Right cardiac atrium (tissue), 5 donors: ENCODE data around the gene GFRAL. TPM values are rescaled to one million over a fixed set of nuclear protein-coding genes. Genes with fewer than 3 reads are reported as not detected.

Experiments used
- ATAC-seq, 2 donors: fragments of 200-7000 bp; cut with Tn5 transposase; one replicate each; pipeline versions ENCODE4 v1.8.0 to v1.9.1; 2020; ENCODE audit warnings: moderate library complexity in 2 of 2, mild to moderate bottlenecking in 1 of 2
- DNase-seq, 3 donors: peaks; one replicate each; pipeline ENCODE4 v3.0.0-alpha.2; 2020
- H3K27ac ChIP-seq: one replicate; pipeline ENCODE4 v1.5.1; 2013; ENCODE audit warnings: mild to moderate bottlenecking, low read length, control low read depth, moderate library complexity
- H3K27me3 ChIP-seq: one replicate; pipeline ENCODE4 v1.6.1; 2013; ENCODE audit not compliant: control insufficient read depth, insufficient read depth
- H3K4me1 ChIP-seq: one replicate; pipeline ENCODE4 v1.6.1; 2013; ENCODE audit warnings: low read length; ENCODE audit not compliant: control insufficient read depth, insufficient read depth
- H3K4me3 ChIP-seq: one replicate; pipeline ENCODE4 v1.5.1; 2013; ENCODE audit warnings: low read length, control low read depth
- H3K9me3 ChIP-seq: one replicate; pipeline ENCODE4 v1.6.1; 2013; ENCODE audit warnings: low read length; ENCODE audit not compliant: control insufficient read depth
- WGBS: extraction: QIAGEN DNeasy Blood & Tissue Kit; methylation state at CpG from one replicate; pipeline ENCODE4 v1.1.7; 2013; 5-methylcytosine and 5-hydroxymethylcytosine counted together
- intact Hi-C, 4 donors: fragments of 100-400 bp; cut with DNase I; formaldehyde crosslinking; loops; one replicate each; pipeline versions ENCODE4 v1.11.0 to v1.14.0; 2022 to 2023
- polyA plus RNA-seq: library from polyadenylated mRNA; stranded (reverse); fragments of 200-250 nt; gene quantifications from one replicate; pipeline ENCODE4 v1.2.3, GENCODE V29; 2013
- total RNA-seq, 4 donors: library from RNA; stranded (reverse); fragmentation: NEBNext Ultra II Directional; extraction: Animal tissue kit (Norgen Biotek cat#: 25700); gene quantifications; one replicate each; pipeline ENCODE4 v1.2.1, GENCODE V29; 2021
- donor health status: healthy with polysubstance abuse.
- donor health status: DM: no; HTN: yes; CAD: no.
- donor health status: DM: no; HTN: no; CAD: no.
- donor health status: DM: no; HTN: yes; CAD: no; lungs with severe emphysema.
- donor health status: DM: yes; HTN: yes; CAD: no.

GFRAL gene
- total and polyA plus RNA-seq, 5 donors, result not detected

DNA sequence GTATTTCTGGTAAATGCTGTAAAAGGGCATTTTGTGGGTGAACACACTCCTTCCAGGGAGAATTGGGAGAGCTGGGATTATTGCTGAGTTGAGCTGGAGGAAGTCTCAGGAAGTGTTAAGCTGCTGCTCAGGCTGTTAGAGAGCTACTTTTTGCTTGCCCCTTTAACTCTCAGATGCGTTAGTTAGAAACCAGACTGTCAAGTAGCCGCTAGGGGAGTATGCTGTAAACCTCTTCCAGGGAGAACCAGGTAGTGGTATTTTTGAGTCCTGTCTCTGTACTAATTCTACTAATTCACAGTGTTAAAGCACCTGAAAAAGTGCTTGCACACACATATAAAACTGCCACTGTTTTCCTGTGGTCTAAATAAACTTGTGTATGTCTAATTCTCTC, 6.6 kb upstream of the GFRAL start:
- WGBS, result 43% methylated on average over 2 of the region's 2 CpGs
- intact Hi-C loops, result no loop called here
- ATAC-seq (no peak), DNase-seq (no peak)
- no peaks in the 10 kb centered on the region for H3K4me1 ChIP-seq
- H3K4me3 ChIP-seq, result no peak overlapping the region
- no peak overlapping the region for H3K27ac ChIP-seq
- no peaks in the 10 kb centered on the region for H3K27me3 ChIP-seq
- H3K9me3 ChIP-seq, result no peaks in the 10 kb centered on the region

DNA sequence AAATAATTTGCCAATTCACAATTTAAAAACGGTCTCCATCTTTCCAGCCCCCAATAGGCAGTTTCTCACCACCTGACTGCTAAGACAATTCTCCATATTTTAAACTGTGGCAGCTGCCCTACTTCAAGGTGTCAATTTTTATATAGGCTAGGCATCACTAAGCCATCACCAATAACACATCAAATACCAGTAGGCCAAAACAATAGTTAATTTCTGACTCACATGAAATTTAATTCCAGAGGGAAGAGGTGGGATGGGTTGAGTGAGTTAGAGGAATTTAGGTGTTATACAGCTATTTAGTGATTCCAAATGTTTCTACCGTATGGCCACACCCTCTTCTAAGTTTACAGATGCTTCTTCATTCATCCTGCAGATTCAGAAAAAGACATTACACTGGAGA, 49.9 kb downstream of the GFRAL start:
- H3K9me3 ChIP-seq, result no peaks in the 10 kb centered on the region
- DNase-seq, result no peak
- H3K4me3 ChIP-seq, result no peak overlapping the region
- intact Hi-C loops, result no loop called here
- ATAC-seq, result no peak
- H3K4me1 ChIP-seq, result no peaks in the 10 kb centered on the region
- 69% methylated on average over 2 of the region's 2 CpGs for WGBS
- H3K27ac ChIP-seq, result no peak overlapping the region
- H3K27me3 ChIP-seq, result no peaks in the 10 kb centered on the region

DNA sequence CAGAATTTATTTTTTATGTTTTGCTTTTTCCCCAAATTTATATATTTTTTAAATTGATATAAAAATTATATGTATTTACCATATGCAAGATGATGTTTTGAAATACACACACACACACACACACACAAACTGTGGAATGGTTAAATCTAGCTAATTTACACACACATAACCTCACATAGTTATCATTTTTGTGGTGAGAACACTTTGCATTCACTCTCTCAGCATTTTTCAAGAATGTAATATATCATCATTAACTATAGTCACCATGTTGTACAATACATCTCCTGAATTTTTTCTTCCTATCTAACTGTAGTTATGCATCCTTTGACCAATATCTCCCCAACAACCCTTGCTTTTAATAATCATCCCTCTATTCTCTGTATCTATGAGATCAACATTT, 52.2 kb downstream of the GFRAL start:
- DNase-seq (no peak), ATAC-seq (no peak)
- intact Hi-C loops, result no loop called here
- H3K9me3 ChIP-seq, result no peaks in the 10 kb centered on the region
- H3K27me3 ChIP-seq, result no peaks in the 10 kb centered on the region
- no peak overlapping the region for H3K4me3 ChIP-seq
- H3K27ac ChIP-seq, result no peak overlapping the region
- H3K4me1 ChIP-seq, result no peaks in the 10 kb centered on the region

DNA sequence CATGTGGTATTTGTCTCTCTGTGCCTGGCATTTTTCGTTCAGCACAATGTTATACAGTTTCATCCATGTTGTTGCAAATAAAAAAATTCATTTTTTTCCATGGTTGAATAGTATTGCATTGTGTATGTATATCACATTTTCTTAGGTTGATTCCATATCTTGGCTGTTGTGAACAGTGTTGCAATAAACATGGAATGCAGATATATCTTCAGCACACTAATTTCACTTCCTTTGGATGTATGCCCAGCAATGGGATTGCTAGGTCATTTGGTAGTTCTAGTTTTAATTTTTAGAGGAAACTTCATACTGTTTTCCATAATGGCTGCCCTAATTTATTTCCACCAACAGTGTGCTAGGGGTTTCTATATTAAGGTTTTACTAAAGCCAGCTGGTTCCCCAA, 52.6 kb downstream of the GFRAL start:
- ATAC-seq, result no peak
- intact Hi-C loops, result no loop called here
- no peaks in the 10 kb centered on the region for H3K27me3 ChIP-seq
- H3K4me3 ChIP-seq, result no peak overlapping the region
- no peak for DNase-seq
- H3K9me3 ChIP-seq, result no peaks in the 10 kb centered on the region
- no peaks in the 10 kb centered on the region for H3K4me1 ChIP-seq
- WGBS, result 54% methylated on average over 1 of the region's 1 CpG
- H3K27ac ChIP-seq, result no peak overlapping the region

DNA sequence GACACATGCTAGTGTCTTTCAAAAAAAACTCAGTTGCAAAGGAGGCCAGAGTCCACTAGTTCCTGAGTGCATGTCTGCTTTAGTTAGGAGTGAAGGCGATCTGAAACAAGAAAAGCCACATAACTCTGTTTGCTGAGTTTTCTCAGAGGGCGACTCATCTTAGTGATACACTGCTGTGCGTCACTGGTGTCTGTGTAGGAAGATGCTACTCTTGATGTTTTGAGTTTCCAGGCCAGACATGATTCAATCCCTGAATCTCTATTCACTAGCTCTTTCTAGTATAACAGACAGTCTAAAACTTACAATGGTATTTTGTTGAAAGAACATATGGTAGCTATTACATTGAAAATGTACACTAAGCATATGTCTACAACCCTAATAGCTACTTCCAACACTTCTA, 60.9 kb downstream of the GFRAL start:
- Histone ChIP-seq H3K27me3 (no peaks in the 10 kb centered on the region), H3K27ac (no peak overlapping the region), H3K4me3 (no peak overlapping the region), H3K4me1 (no peaks in the 10 kb centered on the region), H3K9me3 (no peaks in the 10 kb centered on the region)
- no peak for ATAC-seq
- intact Hi-C loops, result no loop called here
- DNase-seq, result no peak
- 83% methylated on average over 3 of the region's 3 CpGs for WGBS

DNA sequence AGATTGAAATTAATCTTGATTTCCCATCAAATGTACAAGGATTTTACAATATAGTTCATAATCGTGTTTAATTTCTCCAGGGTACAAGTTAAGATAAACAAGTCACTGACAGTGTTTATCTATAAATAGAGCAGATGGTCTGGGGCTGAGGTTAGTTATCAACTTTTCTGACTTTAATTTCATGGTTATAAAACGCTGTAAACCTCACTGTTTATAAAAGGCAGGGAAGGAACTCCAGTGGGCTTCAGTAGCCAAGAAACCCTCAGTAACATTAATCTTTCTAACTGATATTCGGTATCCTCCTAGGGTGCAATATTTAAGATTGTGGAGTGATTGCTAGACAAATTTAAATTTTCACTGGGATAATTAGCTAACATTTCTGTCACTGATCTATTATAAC, 68.6 kb downstream of the GFRAL start:
- intact Hi-C loops, result no loop called here
- DNase-seq (no peak), ATAC-seq (no peak)
- Histone ChIP-seq H3K9me3 (no peaks in the 10 kb centered on the region), H3K4me3 (no peak overlapping the region), H3K27me3 (no peaks in the 10 kb centered on the region), H3K4me1 (no peaks in the 10 kb centered on the region), H3K27ac (no peak overlapping the region)
- WGBS, result 31% methylated on average over 3 of the region's 3 CpGs

DNA sequence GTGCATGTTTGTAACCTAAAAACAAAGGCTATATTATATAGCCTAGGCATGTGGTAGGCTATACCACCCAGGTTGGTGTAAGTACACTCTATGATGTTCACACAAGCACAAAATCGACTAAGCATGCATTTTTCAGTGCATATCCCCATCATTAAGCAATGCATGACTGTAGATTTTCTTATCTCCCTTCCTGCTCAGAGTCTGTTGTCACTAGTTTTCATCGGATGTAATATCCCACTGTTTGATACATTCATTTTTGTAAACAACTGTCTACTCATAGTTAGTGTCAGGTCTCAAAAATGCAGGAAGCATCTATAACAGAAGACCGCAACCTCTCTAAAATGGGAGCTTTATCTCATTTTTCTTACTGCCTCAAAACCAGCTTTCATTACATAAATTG, 70.7 kb downstream of the GFRAL start:
- DNase-seq, result no peak
- H3K27me3 ChIP-seq, result no peaks in the 10 kb centered on the region
- ATAC-seq, result no peak
- 58% methylated on average over 3 of the region's 3 CpGs for WGBS
- intact Hi-C loops, result no loop called here
- H3K4me1 ChIP-seq, result no peaks in the 10 kb centered on the region
- no peak overlapping the region for H3K27ac ChIP-seq
- H3K4me3 ChIP-seq, result no peak overlapping the region
- H3K9me3 ChIP-seq, result no peaks in the 10 kb centered on the region

DNA sequence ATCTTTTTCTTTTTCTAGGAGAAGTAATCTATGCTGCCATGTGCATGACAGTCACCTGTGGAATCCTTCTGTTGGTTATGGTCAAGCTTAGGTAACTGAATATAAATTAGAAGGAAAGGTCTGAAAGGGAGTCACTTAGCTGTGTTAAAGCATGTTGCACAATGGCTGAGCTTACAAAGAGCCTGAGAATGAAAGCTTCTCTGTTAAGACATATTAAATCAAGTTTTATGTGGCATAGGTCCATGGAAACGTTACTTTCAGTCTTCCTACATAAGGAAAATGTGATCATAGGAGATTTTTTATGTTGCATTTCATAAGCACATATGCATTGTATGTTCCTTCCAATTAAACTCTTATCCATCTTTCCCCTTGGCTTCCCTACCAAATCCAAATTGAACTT, 72.1 kb downstream of the GFRAL start:
- intact Hi-C loops, result no loop called here
- Histone ChIP-seq H3K4me3 (no peak overlapping the region), H3K4me1 (no peaks in the 10 kb centered on the region), H3K9me3 (no peaks in the 10 kb centered on the region), H3K27me3 (no peaks in the 10 kb centered on the region), H3K27ac (no peak overlapping the region)
- WGBS, result 42% methylated on average over 1 of the region's 1 CpG
- DNase-seq, result no peak
- ATAC-seq, result no peak

DNA sequence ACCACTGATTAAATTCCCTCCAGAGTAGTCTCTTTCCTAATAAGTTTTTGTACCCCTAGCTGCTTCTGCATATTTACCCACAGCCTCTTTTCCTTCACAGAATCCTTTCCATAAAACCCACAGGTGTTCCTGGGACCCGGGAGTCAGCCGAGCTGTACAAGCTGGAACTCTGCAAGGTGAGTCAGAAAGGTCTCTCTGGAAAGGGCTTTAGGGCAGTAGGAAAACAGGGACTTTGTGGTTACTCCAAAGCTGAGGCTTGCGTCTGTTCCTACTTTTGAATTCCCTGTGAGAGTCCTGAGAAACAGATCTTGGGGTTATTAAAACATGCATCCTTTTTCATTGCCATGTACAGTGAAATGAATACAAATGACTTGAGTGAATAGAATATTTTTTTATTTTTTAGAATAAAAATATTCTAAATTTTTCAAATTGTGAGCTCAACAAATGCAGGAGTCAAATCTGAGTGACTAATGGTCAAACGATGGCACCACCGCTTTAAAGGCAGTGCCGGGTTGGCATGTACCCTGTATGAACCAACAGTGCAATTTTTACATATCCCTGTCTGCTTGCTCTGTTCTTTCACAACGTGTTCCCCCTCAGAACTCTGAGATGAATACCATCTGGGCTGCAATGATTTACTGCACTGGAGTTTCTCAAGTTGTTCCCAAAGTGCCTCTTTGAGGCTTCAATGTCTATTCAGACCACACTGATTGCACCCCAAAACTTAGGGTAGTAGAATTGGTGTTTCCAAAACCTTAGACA, 78.4 kb downstream of the GFRAL start:
- intact Hi-C loops, result no loop called here
- no peaks in the 10 kb centered on the region for H3K9me3 ChIP-seq
- no peak overlapping the region for H3K4me3 ChIP-seq
- WGBS, result 69% methylated on average over 7 of the region's 7 CpGs
- no peaks in the 10 kb centered on the region for H3K27me3 ChIP-seq
- DNase-seq (no peak), ATAC-seq (no peak)
- H3K27ac ChIP-seq, result no peak overlapping the region
- H3K4me1 ChIP-seq, result no peaks in the 10 kb centered on the region

DNA sequence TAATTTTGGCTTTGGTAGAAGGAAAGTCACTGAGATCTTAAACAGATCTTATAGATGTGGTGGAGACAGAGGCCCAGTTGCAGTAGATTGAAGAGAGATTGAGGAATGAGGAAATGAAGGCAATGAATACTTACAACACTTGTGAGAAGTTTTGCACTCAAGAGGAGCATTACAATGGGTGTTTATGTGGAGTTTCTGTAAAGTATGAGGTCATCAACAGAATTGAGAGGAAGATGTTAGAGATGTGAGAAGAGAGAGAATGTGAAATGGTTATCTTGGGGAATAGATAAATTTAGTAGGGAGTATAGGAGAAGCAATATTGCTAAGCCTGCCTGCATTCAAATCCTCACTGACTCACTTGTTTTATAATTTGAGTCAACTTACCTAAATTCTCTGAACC, 83.4 kb downstream of the GFRAL start:
- no peaks in the 10 kb centered on the region for H3K4me1 ChIP-seq
- DNase-seq (no peak), ATAC-seq (no peak)
- no peak overlapping the region for H3K27ac ChIP-seq
- intact Hi-C loops, result no loop called here
- H3K4me3 ChIP-seq, result no peak overlapping the region
- no peaks in the 10 kb centered on the region for H3K27me3 ChIP-seq
- H3K9me3 ChIP-seq, result no peaks in the 10 kb centered on the region

DNA sequence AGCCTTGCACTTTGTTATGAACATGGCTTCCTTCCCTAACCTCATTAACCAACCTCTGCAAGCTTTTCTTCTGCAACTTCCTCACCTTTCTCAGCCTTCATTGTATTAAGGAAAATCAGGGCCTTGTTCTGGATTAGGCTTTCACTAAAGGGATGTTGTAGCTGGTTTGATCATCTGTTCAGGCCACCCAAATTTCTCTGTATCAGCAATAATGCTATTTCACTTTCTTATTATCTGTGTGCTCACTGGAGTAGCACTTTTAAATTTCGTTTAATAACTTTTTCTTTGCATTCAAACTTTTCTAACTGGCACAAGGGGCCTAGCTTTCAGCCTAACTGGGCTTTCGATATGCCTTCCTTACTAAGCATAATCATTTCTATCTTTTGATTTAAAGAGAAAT, 96.7 kb downstream of the GFRAL start:
- intact Hi-C loops, result no loop called here
- H3K27ac ChIP-seq, result no peak overlapping the region
- no peaks in the 10 kb centered on the region for H3K4me1 ChIP-seq
- H3K9me3 ChIP-seq, result no peaks in the 10 kb centered on the region
- no peak overlapping the region for H3K4me3 ChIP-seq
- ATAC-seq (no peak), DNase-seq (no peak)
- H3K27me3 ChIP-seq, result no peaks in the 10 kb centered on the region
- WGBS, result 54% methylated on average over 2 of the region's 2 CpGs

DNA sequence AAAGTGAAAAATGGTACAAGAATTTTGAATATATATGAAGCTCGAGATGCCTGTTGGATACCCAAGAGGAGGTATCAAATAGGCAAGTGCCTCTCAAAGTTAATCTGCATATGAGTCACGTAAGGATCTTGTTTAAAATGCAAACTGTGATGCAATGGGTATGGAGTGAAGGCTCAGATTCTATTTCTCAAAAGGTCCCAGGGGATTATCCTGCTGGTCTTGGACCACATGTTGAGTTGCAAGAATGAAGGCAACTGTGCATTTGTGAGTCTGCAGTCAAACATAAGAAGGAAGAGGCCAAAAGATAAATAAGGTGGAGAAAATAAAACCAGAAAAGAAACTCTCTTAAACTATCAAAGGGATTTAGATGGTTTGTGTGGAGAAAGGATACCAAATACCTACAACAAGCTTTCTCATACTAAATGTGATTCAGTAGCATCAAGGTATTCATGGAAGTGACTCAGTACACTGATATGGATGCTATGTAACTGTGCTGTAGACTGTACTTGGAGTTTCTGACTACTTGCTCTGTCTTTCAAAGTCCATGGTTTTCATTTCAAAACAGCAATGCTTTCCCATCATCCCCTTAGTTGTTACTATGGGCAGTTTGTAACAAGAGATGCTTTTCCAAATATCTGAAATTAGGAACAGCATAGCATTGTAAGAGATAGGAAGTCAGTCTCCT, 106.3 kb downstream of the GFRAL start:
- WGBS, result 64% methylated on average over 2 of the region's 2 CpGs
- no peaks in the 10 kb centered on the region for H3K4me1 ChIP-seq
- H3K27ac ChIP-seq, result no peak overlapping the region
- no peaks in the 10 kb centered on the region for H3K9me3 ChIP-seq
- no peaks in the 10 kb centered on the region for H3K27me3 ChIP-seq
- no peak for ATAC-seq
- H3K4me3 ChIP-seq, result no peak overlapping the region
- DNase-seq, result no peak
- intact Hi-C loops, result no loop called here
